NCI-H2196 (cell line): ENCODE results near the gene TMC8.
A peak's percentile ranks its signal among the peaks of the same experiment; 100 is the strongest.
"Not testable (repeated sequence)": the region's sequence is repeated elsewhere in the genome, so short reads cannot be mapped to it uniquely, and the experiment has no call there.

Source experiments
- DNase-seq: peaks from one replicate; lab custom pipeline; 2025; ENCODE audit not compliant: unreplicated experiment; lab: John Stamatoyannopoulos, UW

The TMC8 gene

DNA sequence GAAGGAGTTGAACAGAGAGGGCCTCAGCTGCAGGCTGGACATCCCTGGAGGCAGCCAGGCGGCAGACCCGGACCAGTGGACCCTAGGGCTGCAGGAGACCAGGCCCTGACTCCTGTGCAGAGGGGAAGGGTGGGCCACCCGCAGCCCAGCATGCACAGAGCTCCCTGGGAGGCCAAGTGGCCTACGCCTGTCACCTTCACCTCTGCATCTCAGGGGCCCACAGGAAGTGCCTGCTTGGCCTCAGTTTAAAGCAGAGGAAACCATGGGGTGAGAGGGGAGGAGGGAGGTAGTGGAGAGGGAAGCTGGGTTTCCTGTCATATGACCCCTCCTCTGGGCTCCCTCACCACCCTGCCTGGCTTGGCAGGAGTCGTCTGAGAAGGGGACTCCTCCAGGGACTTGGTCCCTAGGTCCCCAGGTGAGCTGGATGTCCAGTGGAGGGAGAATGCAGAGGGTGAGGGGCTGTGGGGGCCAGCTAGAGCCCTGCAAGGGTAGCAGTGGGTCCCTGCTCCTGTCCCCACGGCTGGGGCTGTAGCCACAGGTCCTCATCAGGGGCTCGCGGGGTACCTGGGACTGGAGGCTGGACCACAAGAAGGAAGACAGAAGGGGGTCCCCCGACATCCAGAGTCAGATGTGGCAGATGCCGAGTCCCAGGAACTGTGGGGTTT lies at the start of gene TMC8:
TSS of gene TMC8 (plus strand) at position 335 of the 665 bp plus-strand sequence. CDS start 818 bp downstream, outside the sequence.
- DNase-seq = peak; percentile 32

GRCh38 chr17:78081551-78081950 lies 49.0 kb upstream of the TMC8 start:
- no peak for DNase-seq

DNA sequence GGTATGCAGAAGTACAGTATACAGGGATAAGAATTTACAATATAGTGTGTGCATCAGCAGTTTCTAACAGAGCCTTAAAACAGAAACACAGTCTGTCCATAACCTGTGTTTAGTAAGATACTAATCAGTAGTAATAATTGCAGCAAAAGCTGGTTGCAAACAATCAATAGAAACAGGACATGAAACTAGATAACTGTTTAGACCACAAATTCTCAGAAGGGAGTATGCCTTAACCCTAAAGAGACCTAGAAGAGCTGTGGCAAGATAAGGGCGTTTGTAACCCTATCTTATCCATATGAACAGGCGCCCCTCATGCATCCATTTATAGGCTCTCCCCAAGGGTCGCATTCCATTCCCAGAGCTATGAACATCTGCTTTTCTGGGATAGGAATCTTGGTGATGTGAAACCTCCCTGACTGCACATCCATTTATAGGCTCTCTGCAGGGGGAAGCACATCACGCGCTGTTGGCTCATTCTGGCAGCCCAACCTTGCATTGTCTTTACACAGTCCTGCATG lies 48.2 kb upstream of the TMC8 start:
- DNase-seq = not testable (repeated sequence)

DNA sequence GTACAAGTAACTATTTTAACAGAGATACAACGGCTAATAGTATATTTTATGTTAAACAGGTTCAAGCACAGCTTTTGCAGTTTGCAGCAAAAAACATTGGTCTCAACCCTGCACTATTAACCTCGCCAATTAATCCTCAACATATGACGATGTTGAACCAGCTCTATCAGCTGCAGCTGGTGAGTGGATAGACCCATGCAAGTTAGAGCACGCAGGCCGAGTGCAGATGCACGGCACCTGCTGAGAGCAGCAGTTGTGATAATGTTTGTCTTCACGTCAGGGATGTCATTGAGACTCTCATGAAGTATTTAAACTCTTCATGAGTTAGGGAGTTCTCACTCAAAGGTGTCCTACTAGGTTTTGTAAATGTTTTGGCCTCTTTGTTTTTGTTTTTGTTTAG lies 47.6 kb upstream of the TMC8 start:
- peak; percentile 17 for DNase-seq

DNA sequence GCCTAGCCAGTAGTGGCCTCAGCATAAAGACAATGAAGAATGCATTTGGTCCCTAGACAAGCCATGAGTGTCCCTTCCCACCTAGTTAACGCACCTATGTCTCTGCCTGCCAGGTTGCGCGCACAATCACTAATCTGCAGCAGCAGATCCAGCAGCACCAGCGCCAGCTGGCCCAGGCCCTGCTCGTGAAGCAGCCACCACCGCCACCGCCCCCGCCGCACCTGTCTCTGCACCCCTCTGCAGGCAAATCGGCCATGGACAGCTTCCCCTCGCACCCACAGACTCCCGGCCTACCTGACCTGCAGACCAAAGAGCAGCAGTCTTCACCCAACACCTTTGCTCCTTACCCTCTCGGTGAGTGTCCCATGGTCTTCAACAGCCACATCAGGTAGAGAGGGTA lies 43.8 kb upstream of the TMC8 start:
- no peak for DNase-seq

DNA sequence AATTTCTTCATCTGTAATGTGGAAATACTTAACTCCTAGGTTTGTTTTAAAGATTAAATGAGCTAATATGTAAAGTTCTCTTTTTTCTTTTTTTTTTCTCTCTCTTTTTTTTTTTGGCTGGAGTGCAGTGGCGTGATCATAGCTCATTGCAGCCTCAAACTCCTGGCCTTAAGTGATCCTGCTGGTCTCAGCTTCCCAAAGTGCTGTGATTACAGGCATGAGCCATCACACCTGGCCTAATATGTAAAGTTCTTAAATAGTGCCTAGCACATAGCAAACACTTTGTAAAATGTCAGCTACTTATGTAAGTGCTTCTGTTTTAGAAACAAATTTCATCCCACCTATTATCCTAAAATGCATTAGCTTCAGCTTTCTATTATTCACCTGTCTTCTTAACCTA lies 42.0 kb upstream of the TMC8 start:
- DNase-seq = no peak

DNA sequence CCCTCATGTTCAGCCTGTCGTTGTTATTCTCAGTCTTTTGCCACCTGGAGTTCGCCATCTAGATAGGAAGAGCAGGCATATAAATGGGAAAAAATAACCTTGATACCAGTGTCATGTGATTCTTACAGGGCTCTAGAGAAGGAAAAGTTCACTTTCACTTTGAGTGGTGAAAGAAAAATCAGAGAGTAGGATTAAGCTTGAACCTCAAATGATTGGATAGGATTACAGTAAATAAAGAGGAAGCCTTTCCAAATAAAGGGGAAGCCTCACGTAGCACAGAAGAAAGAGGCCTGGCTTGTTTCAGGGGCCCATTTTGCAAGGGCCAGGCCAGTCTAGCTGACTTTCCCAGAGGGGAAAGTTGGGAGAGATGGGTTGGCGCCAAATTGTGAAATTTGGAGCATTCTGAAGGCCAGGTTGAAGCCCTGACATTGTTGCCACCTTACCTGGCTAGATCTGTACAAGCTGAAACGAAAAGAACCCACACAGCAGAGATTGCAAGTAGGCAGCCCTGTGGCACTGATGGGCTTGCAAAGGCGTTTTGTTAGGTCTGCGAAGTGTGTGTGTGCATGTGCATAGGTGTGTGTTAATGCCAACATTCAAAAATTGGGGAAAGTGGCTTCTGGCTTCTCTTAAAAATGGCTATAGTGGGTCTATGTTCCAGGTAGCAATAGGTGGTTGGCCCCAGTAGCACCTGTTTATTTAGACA lies 40.8 kb upstream of the TMC8 start:
- DNase-seq = no peak

- no peak for DNase-seq
These were observed 37.7 kb upstream of the TMC8 start for GRCh38 chr17:78092794-78093324.

DNA sequence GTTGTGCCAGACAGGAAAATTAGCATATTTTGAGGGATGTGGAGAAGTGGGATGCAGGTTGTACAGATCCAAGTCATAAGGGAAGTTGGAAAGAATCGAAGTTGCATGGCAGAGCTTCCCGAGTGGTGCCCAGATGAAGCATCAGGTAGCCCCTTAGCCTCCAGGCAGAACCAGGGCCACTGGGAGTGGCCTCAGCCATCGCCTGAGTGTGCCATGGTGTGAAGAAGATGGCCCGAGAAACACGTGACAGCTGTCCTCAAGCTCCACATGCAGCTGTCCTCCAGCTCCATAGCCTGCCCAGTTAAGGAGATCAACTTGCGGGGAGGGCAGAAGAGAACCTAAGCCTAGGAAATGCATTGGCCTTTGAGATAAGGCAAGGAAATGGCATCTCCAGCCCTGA lies 35.5 kb upstream of the TMC8 start:
- no peak for DNase-seq

DNA sequence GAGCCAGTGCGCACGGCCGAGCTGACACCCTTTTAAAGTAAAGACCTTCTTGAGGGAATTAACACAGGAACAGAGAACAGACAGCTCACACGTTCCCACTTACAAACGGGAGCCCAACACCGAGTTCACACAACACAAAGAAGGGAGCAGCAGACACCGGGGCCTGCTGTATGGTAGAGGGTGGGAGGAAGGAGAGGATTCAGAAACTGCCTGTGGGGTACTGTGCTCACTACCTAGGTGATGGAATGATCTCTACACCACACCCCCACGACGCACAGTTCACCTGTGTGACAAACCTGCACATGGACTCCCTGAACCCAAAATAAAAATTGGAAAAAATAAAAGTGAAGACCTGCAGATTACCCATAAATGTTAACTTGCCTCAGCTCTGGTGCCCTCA lies 34.5 kb upstream of the TMC8 start:
- DNase-seq = no peak

DNA sequence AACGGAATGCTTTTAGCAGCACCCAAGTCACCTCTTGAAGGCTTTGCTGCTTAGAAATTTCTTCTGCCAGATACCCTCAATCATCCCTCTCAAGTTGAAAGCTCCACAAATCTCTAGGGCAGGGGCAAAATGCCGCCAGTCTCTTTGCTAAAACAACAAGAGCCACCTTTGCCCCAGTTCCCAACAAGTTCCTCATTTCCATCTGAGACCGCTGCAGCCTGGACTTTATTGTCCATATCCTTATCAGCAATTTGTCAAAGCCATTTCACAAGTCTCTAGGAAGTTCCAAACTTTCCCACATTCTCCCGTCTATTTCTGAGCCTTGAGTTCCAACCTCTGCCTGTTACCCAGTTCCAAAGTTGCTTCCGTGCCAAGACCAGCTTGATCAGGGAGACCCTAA lies 29.5 kb upstream of the TMC8 start:
- no peak for DNase-seq

- DNase-seq = no peak
These were observed 29.0 kb upstream of the TMC8 start for GRCh38 chr17:78101542-78101941.

GRCh38 chr17:78103311-78103710 lies 27.3 kb upstream of the TMC8 start:
- DNase-seq = no peak

- no peak for DNase-seq
These were observed 26.0 kb upstream of the TMC8 start for GRCh38 chr17:78104540-78104941.

GRCh38 chr17:78105101-78105500 lies 25.5 kb upstream of the TMC8 start:
- no peak for DNase-seq

DNA sequence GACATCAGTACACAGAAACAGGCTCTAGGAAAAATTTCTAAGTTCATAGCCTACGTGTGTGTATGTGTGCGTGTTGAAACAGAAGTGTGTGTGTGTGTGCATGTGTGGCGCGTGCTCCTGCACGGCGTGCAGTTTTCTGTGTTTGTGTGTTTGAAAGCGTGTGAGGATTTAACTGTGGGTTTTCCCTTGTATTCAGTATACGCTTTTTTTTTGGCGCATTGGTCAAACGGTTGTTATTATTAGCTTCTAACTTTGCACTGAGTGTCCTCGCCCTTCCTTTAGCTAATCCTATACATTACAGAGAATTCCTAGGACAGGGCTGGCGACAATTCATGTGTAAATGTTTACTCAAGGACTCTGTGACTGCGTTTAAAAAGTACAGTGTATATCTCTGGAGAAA lies 25.0 kb upstream of the TMC8 start:
- no peak for DNase-seq

DNA sequence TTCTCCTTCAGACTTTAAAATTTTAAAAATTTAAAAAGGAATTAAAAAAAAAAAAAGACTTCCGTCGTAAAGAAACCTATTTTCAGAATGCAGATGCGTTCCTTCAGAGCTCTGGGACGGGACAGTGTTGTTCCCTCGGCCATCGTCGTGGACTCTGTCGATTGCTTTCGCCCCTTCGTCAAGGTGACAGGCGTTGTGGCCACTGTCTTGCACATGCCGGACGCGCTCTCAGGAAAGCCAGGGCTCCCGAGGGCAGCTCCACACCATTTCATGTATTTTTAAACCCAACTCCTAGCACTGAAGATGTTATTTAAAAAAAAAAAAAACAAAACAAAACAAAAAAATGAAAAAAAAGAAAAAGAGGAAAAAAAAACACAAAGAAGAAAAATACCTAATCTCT lies 24.4 kb upstream of the TMC8 start:
- no peak for DNase-seq

GRCh38 chr17:78107457-78107856 lies 23.1 kb upstream of the TMC8 start:
- no peak for DNase-seq

GRCh38 chr17:78107976-78108725 lies 22.4 kb upstream of the TMC8 start:
- DNase-seq = no peak

- no peak for DNase-seq
These were observed 21.7 kb upstream of the TMC8 start for GRCh38 chr17:78108726-78109488.

DNA sequence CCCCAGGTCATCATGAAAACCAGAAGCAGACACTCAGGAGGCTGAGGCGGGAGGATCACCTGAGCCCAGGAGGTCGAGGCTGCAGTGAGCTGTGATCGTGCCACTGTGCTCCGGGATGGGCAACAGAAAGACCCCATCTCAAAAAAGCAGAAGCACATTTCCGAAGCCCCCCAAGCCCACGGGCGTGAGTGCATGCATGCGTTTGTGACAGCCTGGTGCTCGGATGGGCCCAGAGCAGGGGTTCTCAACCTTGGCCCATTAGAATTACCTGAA lies 21.1 kb upstream of the TMC8 start:
- DNase-seq = no peak
